Transverse colon (tissue), 4 donors: ENCODE results near the gene RHBDL1. TPM values are rescaled to one million over a fixed set of nuclear protein-coding genes. Genes with fewer than 3 reads are reported as not detected.

Experiments used
- DNase-seq: peaks from one replicate; pipeline ENCODE4 v3.0.0-alpha.2; 2019
- H3K27ac ChIP-seq, 4 donors: fragments of 200-600 bp; sonication (generic); 2 replicates each; pipeline ENCODE4 v1.5.1; 2016 to 2018; ENCODE audit warnings: inconsistent platforms in 4 of 4
- H3K27me3 ChIP-seq: fragments of 200-600 bp; sonication (generic); 2 replicates; pipeline ENCODE4 v1.5.1; 2017; ENCODE audit warnings: inconsistent platforms
- H3K36me3 ChIP-seq, 4 donors: fragments of 200-600 bp; sonication (generic); 2 replicates each; pipeline ENCODE4 v1.5.1; 2017 to 2019; ENCODE audit warnings: inconsistent platforms in 4 of 4
- H3K4me1 ChIP-seq, 4 donors: fragments of 200-600 bp; sonication (generic); 2 replicates each; pipeline ENCODE4 v1.5.1; 2017 to 2020; ENCODE audit warnings: inconsistent platforms in 4 of 4
- H3K4me3 ChIP-seq, 4 donors: fragments of 200-600 bp; sonication (generic); 1 replicate in 1 of 4; 2 replicates in 3 of 4; pipeline versions ENCODE4 v1.5.1 to v1.6.1; 2017 to 2019; ENCODE audit warnings: inconsistent platforms in 4 of 4
- H3K9me3 ChIP-seq, 2 donors: fragments of 200-600 bp; sonication (generic); 2 replicates each; pipeline ENCODE4 v1.5.1; 2017 to 2019; ENCODE audit warnings: inconsistent platforms in 2 of 2
- CTCF ChIP-seq, 5 experiments: fragments of 200-600 bp in 3 of 5; fragments of 450-650 bp in 2 of 5; sonication (generic) in 3 of 5; IDR thresholded peaks; 1 replicate in 2 of 5; 2 replicates in 3 of 5; pipeline ENCODE4 v1.5.1; 2016 to 2017; ENCODE audit warnings: antibody characterized with exemption in 5 of 5, inconsistent platforms in 3 of 5, mild to moderate bottlenecking in 2 of 5, moderate library complexity in 1 of 5
- EP300 ChIP-seq: sonication (generic); formaldehyde crosslinking; IDR thresholded peaks from one replicate; pipeline ENCODE4 v1.6.1; 2017; ENCODE audit warnings: antibody characterized with exemption, low read depth
- POLR2A ChIP-seq: fragments of 450-650 bp; IDR thresholded peaks from one replicate; pipeline ENCODE4 v1.6.1; 2016; ENCODE audit warnings: antibody characterized with exemption, mild to moderate bottlenecking, moderate library complexity
- POLR2AphosphoS5 ChIP-seq, 3 donors: sonication (generic); formaldehyde crosslinking; IDR thresholded peaks; one replicate each; pipeline ENCODE4 v1.6.1; 2016; ENCODE audit warnings: antibody characterized with exemption in 3 of 3
- WGBS, 2 donors: methylation state at CpG; one replicate each; pipeline ENCODE4 v1.1.5; 2018; ENCODE audit warnings: low coverage in 1 of 2; 5-methylcytosine and 5-hydroxymethylcytosine counted together
- in situ Hi-C, 4 donors: fragments of 200-750 bp; cut with MboI; loops; one replicate each; pipeline versions ENCODE4 v1.15.0 to v1.15.1; 2017; ENCODE audit warnings: low sequenced_read_pairs in 3 of 4, low pct_ligation_motif_present in 1 of 4, low pct_unique_long_range_greater_than_20kb in 1 of 4
- intact Hi-C: fragments of 100-400 bp; cut with DNase I; formaldehyde crosslinking; loops from one replicate; pipeline ENCODE4 v1.15.1; 2023; ENCODE audit warnings: low total_unique reads
- total RNA-seq, 4 donors: library from RNA; depleted of rRNA; stranded (reverse); fragments of >200 nt; gene quantifications; one replicate each; pipeline ENCODE4 v1.1.0, GENCODE V29; 2016

Gene RHBDL1
- total RNA-seq, 4 donors from 2014 or later = 1.8 to 39.3 (median 8.1) TPM

DNA sequence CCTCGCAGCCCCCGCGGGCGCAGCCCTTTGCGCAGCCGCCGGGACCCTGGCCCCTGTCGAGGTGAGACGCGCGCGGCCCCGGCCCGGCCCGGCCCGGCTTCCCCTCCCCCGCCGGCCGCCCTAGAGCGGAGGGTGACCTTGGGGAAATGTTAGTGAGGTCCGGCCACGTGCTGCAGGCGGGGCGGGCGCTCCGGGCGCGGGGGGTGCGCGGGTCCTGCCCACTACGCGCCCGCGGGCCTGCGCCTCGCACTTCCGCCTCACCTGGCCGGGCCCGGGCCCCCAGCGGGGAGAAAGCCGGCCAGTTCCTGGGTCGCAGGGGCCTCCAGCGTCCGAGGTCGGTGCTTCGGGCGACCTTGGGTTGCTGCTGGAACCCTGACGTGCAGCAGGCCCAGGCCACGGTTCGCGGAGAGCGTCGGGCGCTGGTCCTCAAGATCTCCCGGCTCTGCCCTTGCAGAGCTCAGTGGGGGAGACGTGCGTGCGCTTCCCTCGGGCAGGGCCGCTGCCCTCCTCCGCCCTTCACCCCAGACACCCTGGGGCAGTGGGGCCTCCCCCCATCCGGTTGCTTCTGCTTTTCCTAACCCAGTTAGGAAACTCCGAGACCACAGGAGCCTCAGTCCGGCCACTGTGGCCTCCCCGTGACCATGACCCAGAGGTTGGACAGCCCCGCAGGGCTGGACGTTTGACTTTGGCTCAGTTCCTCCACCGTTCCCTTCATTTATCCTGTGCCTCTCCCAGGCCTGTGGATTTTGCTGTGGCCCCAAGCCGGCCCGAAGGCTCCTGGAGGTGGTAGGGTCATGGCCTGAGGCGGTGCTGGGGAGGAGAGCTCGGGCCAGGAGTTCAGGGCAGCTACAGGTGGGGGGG lies 33.1 kb upstream of the RHBDL1 start:
- Histone ChIP-seq H3K4me3 (peak overlapping the region; percentile 84 to 96 (median 88)), H3K36me3 (no peaks in the 10 kb centered on the region), H3K4me1 (peaks cover 32 to 57% (median 57%) of the 10 kb centered on the region in 4 donors), H3K27ac (peak overlapping the region; percentile 93 to 96 (median 95)), H3K27me3 (no peaks in the 10 kb centered on the region), H3K9me3 (no peaks in the 10 kb centered on the region)
- in situ Hi-C loops (no loop called here), intact Hi-C loops (no loop called here)
- DNase-seq = peak; percentile 86
- TF ChIP-seq POLR2AphosphoS5 (IDR thresholded peaks at IDR 0.05) = peak in 2 of 3 donors; percentile 48 to 64
- TF ChIP-seq POLR2A = peak; percentile 61
- no peak for TF ChIP-seq CTCF (IDR thresholded peaks at IDR 0.05)
- TF ChIP-seq EP300 = no peak
- whole genome bisulfite sequencing, 2 donors = 6% methylated on average over 62 of the region's 72 CpGs; no CpG with 5 or more reads in 1 of the 2 donors

DNA sequence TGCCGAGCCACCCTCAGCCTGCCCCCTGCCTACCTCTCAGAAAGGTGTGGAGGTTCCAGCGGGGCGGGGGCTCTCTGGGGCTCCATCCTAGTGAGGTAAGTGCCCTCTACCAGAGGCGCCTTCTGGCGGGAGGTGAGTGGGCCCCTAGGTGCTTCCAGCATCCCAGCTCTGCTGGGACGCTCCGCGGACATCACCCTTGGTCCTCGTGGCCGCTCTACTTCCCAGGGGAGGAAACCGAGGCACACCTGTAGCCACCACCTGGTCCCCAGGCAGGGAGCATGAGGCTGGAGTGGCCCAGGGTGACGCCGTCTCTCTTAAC lies 32.5 kb upstream of the RHBDL1 start:
- H3K27ac ChIP-seq = peak overlapping the region; percentile 93 to 96 (median 95)
- DNase-seq = no peak
- H3K4me3 ChIP-seq = peak overlapping the region; percentile 84 to 96 (median 88)
- no peaks in the 10 kb centered on the region for H3K27me3 ChIP-seq
- in situ Hi-C loops = no loop called here
- H3K4me1 ChIP-seq = peaks cover 35 to 59% (median 58%) of the 10 kb centered on the region in 4 donors
- no peak for TF ChIP-seq CTCF (IDR thresholded peaks at IDR 0.05)
- TF ChIP-seq EP300 = no peak
- no peak for TF ChIP-seq POLR2A
- no peak for TF ChIP-seq POLR2AphosphoS5 (IDR thresholded peaks at IDR 0.05)
- intact Hi-C loops = no loop called here
- H3K9me3 ChIP-seq = no peaks in the 10 kb centered on the region
- 66% methylated on average over 9 of the region's 13 CpGs; no CpG with 5 or more reads in 1 of the 2 donors for WGBS, 2 donors
- H3K36me3 ChIP-seq = no peaks in the 10 kb centered on the region

DNA sequence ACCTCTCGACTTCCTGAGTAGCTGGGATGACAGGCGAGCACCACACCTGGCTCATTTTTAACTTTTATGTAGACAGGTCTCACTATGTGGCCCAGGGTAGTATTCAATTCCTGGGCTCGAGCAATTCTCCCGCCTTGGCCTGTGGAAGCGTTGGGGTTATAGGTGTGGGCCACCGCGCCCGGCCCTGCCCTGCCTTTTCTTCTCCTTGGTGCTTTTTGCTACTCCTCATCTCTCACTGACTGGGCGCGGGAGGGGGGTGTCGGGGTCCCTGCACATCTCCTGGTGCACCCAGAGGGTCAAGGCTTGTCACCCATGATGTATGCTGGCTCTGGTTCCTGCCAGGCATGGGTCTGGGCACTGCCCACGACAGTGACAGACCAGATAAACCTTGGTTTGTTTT lies 30.9 kb upstream of the RHBDL1 start:
- H3K4me1 ChIP-seq = peaks cover 40 to 70% (median 69%) of the 10 kb centered on the region in 4 donors
- in situ Hi-C loops = no loop called here
- peak overlapping the region; percentile 93 to 96 (median 95) for H3K27ac ChIP-seq
- no peaks in the 10 kb centered on the region for H3K9me3 ChIP-seq
- intact Hi-C loops = no loop called here
- no peak overlapping the region for H3K4me3 ChIP-seq
- DNase-seq = no peak
- H3K36me3 ChIP-seq = no peaks in the 10 kb centered on the region
- no peaks in the 10 kb centered on the region for H3K27me3 ChIP-seq
- whole genome bisulfite sequencing, 2 donors = 80 to 82% methylated on average over 2 to 12 of the region's 12 CpGs
- no peak for TF ChIP-seq CTCF (IDR thresholded peaks at IDR 0.05)
- TF ChIP-seq POLR2AphosphoS5 (IDR thresholded peaks at IDR 0.05) = no peak
- TF ChIP-seq POLR2A = no peak
- TF ChIP-seq EP300 = no peak

DNA sequence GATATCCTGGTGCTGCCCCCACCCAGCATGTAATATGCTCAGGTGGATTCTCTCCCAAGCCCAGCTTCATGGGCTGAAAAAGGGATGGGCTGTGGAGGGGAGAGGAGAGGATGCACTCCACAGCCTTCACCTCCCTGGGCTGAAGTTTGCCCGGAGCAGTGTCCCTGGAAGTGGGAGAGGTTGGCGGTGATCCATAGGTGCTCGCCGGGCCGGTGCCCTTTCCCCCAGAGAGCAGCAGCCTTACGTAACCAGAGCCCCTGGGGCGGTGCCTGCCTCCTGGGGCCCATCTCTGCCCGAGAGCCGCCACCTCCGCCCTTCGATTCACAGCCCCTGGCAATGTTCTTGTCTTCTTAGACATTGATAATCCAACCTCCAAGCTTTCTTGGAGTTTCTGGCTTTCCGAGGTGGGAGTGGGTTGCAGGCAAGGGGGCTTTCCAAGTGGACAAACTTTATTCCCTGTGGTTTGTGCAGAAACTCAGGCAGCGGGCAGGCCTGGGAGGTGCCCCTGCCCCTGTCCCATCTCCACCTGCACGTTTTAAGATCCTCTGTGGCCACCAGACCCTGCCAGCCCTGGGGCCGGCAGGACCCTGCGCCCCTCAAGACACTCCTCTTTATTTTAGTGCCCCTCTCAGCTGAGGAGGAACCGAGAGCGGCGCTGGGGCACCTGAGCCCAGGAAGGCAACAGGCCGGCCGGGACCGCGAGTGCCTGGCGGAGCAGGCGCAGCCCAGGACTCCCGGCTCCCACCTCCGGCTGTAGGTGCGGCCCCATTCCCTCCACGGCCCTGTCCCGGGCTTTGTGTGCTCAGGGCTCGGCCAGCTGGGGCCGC lies 29.4 kb upstream of the RHBDL1 start:
- TF ChIP-seq POLR2A (peak; percentile 52), POLR2AphosphoS5 (IDR thresholded peaks at IDR 0.05) (peak in 2 of 3 donors; percentile 69 to 79), EP300 (no peak), CTCF (IDR thresholded peaks at IDR 0.05) (no peak)
- Histone ChIP-seq H3K9me3 (no peaks in the 10 kb centered on the region), H3K36me3 (no peaks in the 10 kb centered on the region), H3K27me3 (no peaks in the 10 kb centered on the region), H3K4me3 (peak overlapping the region in 2 of 4 donors; percentile 13 to 25), H3K4me1 (peaks cover 48 to 82% (median 77%) of the 10 kb centered on the region in 4 donors), H3K27ac (peak overlapping the region; percentile 93 to 96 (median 95))
- DNase-seq = peak; percentile 89
- 48% methylated on average over 28 of the region's 32 CpGs; no CpG with 5 or more reads in 1 of the 2 donors for WGBS, 2 donors
- in situ Hi-C loops (no loop called here), intact Hi-C loops (no loop called here)
